ENCODE data around the gene MPHOSPH6. TPM values are rescaled to one million over a fixed set of nuclear protein-coding genes. Genes with fewer than 3 reads are reported as not detected.

MPHOSPH6 gene
- total and polyA plus RNA-seq, 2 of the 8 experiments (the other 6 are each of a cell fraction or from before 2014, with no cell fraction given) = 19.7 to 32.9 TPM

- peak; percentile 78 for TF ChIP-seq ASH2L (IDR thresholded peaks at IDR 0.05; ENCODE audit: low read length)
- no peak; the same call in 1 of the 2 replicates for TF ChIP-seq CREB1 (IDR thresholded peaks at IDR 0.05)
- peak; percentile 91 for TF ChIP-seq KDM4A (IDR thresholded peaks at IDR 0.05; ENCODE audit: low read depth, low read length, severe bottlenecking)
- no peak for TF ChIP-seq JUND (IDR thresholded peaks at IDR 0.05; ENCODE audit: low read length)
- TF ChIP-seq USF2 (IDR thresholded peaks at IDR 0.05; ENCODE audit: low read length) = no peak
These were observed at the start of gene MPHOSPH6 (continued) for GRCh38 chr16:82169861-82170845.

Data from H1 (cell line).